T-helper 2 cell treated with Interferon-gamma antibody and Interleukin-4, amounts not matched to agents 100 ng/mL and 5 ng/mL, for 36 hours (primary cell): Measurements from ENCODE around the gene SMPD3. TPM values are rescaled to one million over a fixed set of nuclear protein-coding genes. Genes with fewer than 3 reads are reported as not detected.

Source experiments
- total RNA-seq: library from RNA; stranded (reverse); gene quantifications from 2 replicates; pipeline ENCODE4 v1.2.3, GENCODE V29; 2022

The SMPD3 gene
- total RNA-seq, 1 donor from 2014 or later, result 3.0 TPM

Other genes starting within 250 kb of the SMPD3 start
- gene ESRP2, start 212.4 kb downstream of the SMPD3 start, total RNA-seq, result 0.07 TPM in 1 of 2 replicates, not detected in the other
- 9.4 TPM in 2 replicates for gene PLA2G15, start 203.1 kb downstream of the SMPD3 start, total RNA-seq
- gene SLC7A6, start 184.0 kb downstream of the SMPD3 start, total RNA-seq, result 74.8 and 79.1 TPM in 2 replicates
- 27.4 and 33.4 TPM in 2 replicates for gene SLC7A6OS, start 137.6 kb downstream of the SMPD3 start, total RNA-seq
- 65.4 and 67.7 TPM in 2 replicates for gene PRMT7, start 137.5 kb downstream of the SMPD3 start, total RNA-seq
- 27.2 and 27.9 TPM in 2 replicates for gene ZFP90, start 90.8 kb upstream of the SMPD3 start, total RNA-seq
- gene CDH3, start 196.8 kb upstream of the SMPD3 start, total RNA-seq, result 0.23 and 0.45 TPM in 2 replicates